GM21390 (cell line): ENCODE measurements around the gene EMC8.
A peak's percentile ranks its signal among the peaks of the same experiment; 100 is the strongest.
"Not testable (repeated sequence)": the region's sequence is repeated elsewhere in the genome, so short reads cannot be mapped to it uniquely, and the experiment has no call there.

Source experiments
- ATAC-seq: cut with Tn5 transposase; IDR thresholded peaks from one replicate; pipeline ENCODE4 v1.9.1; 2021; ENCODE audit not compliant: unreplicated experiment

The EMC8 gene

GRCh38 chr16:85835227-85835751 is 35.9 kb upstream of the EMC8 start:
- ATAC-seq, result no peak

GRCh38 chr16:85834741-85835140 is 35.4 kb upstream of the EMC8 start:
- no peak for ATAC-seq

- no peak for ATAC-seq
Measured at GRCh38 chr16:85833219-85833920, 34.0 kb upstream of the EMC8 start.

- no peak for ATAC-seq
Measured at GRCh38 chr16:85832570-85833218, 33.4 kb upstream of the EMC8 start.

DNA sequence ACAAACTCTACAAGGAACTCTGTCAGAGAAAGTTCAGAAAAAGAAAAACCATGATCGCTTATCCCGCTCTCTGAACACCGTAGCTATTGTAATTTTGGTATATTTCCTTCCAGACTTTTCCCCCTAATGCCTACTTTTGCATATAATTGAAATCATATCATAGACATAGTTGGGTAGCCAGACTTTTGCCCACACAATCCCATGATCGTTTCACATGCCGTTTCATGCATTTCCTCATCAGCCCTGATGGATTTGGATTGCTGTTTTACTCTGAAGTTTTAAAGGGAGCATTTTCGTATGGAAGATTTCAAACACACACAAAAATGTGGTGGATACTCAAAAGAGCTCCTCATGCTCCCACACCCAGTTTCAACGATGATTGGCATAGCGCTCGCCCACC is 31.5 kb upstream of the EMC8 start:
- no peak for ATAC-seq

GRCh38 chr16:85829751-85830445 is 30.6 kb upstream of the EMC8 start:
- ATAC-seq, result no peak

DNA sequence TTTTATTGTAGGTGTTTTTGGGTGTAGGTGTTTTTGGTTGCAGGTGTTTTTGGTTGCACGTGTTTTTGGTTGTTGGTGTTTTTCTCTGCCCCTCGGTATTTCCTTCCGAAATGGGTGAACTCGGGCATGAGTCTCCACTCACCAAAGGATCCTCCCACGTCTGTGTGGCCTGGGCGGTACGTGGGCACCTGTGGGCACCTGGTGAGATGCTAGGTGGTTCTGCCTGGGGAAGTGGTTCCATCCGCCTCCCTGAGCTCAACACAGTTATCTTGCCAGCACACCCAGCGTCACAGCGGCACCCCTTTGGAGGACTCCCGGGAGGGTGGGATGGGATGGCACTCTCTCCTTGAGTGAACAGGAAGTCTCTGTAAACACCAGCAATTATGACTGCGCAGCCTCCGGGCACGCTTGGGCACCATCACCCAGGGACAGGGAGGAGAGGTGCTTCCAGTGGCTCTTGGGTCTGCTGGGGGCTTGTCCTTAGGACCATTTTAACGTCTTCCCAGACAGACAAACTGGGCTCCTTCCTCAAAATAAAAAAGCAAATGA is 29.9 kb upstream of the EMC8 start:
- ATAC-seq, result no peak

DNA sequence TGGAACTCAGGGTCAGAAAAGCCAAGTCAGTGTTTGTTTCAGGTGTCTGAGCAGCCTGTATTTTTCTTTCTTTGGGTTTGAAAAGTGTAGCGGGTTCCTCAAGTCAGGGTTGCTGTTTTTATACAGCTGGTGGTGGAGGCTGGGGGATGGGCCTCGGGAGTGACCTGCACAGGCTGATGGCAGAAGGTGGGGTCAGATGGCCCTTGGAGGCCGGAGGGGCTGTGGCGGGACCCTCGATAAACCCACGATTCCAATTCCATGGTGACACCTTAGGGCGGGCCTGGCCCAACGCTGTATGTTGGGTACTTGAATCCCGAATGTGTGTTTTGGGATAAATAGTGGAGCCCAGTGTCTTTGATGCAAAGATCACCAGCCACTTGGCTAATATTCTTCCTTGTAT is 28.8 kb upstream of the EMC8 start:
- no peak for ATAC-seq

DNA sequence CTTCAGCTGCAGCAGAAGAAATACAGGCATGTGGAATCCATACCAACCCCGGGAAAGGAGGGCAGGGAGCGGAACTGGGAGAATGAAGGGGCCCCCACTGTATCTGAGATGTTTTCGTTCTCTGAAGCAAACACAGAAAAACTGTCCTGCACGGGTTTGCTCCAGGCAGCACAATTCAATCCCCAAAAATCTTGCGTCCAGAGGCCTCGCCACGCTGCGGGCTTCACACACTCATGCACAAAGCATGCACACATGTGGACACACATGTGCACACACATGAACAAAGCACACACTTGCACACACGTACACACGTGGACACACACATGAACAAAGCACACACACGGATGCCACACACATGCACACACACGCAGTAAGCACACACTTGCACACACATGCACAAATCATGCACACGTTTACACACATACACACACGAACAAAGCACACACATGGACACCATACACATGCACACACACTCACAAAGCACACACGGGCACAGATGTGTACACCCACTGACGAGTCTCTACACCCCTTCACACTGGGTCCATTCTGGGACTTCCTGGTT is 27.4 kb upstream of the EMC8 start:
- ATAC-seq, result no peak

GRCh38 chr16:85825326-85825725 is 26.0 kb upstream of the EMC8 start:
- no peak for ATAC-seq

DNA sequence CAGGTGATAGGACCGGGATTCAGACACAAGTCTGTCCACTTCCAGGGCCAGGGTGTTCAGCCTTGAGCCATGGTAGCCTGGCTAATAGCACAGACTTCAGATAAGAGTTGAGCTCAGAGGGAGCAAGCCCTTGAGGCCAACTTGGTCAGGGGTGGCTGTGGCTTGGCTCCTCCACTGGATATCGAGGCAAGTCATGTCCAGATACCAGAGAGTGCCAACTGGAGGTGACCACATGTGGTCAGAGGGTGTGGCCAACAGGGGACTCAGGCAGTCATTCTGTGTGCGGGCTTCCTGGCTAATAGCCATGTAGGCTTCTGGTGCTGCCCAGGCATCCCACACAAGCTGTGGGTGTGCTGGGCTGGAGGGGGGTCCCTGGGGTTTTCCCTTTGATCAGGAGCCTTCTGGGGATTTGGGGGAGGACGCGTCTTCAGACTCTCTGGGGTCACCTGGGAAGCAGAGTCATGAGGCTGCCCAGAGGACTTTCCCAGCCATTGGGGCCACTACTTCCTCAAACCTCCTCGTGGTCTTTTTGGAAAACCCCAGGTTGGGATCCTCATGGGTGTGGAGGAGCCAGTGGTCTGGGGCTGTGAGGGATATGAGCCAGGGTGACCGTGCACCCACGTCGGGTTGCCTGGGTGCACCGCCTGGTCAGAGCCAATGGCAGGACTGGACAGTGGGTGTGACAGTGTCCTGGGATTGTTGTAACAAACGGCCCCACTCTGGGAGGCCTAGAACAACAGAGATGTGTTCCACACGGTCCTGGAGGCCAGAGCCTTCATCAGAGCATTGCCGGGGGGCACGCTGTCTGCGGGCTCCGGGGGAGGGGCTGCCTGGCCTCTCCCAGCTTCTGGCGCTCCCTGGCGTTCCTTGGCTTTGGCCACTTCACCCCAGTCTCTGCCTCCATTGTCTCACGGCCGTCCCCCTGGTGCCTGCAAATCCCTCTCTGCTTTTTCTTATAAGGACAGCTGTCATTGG is 25.1 kb upstream of the EMC8 start:
- no peak for ATAC-seq

- no peak for ATAC-seq
Measured at GRCh38 chr16:85823328-85823920, 24.1 kb upstream of the EMC8 start.

DNA sequence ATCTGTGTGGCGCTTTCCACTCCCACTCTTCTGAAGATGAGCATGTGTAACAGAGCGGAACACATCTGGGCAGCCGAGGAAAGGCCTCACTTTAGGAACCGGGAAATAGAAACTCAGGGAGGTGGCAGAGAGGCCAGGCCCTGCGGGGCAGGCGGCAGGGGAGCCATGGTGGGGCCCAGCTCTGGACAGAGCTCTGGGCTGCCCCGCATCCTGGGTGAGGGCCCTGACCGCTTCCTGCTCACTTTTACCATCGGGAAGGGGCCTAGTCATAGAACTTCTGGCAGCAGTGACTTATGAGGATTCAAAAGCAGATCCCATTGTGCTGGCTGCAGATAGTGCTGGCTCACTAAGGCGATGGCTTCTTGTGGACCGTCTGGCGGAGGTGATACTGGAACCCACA is 22.8 kb upstream of the EMC8 start:
- ATAC-seq, result no peak

DNA sequence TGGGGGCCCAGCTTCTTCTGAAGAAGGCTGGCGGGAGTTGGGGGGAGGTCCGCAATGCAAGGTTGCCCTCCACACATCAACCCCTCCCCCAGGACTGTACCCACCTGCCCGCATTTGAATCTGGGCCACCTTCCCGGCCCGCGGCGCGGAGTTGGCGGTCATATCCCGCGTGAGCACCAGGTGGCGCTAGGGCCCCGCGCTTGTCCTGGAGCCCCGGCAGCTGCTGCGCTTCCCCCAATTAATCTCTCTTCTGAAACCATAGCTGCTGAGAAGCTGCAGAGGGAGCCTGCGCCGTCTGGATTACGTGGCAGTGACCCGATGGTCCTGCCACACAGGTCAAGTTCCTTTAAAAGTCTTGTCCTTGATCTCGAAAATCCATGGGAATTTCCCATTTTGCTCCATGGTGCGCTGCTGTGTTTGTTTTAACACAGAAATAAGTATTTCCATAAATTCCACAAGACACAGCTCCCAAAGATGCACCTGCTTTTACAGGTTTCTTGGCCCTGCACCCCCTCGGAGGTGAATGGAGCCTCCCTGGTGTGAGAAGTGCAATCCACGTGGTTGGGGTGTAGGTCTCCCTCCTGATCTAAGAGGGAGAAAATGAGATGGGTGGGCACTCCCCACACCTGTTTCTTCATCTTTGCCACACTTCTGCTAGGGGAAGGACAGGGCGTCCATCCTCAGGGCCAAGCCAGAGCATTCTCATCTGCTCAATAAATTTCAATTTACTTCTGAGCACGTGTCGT is 22.2 kb upstream of the EMC8 start:
- peak; percentile 66 for ATAC-seq

- no peak for ATAC-seq
Measured at GRCh38 chr16:85820604-85821372, 21.4 kb upstream of the EMC8 start.

GRCh38 chr16:85819771-85820170 is 20.4 kb upstream of the EMC8 start:
- ATAC-seq, result no peak

DNA sequence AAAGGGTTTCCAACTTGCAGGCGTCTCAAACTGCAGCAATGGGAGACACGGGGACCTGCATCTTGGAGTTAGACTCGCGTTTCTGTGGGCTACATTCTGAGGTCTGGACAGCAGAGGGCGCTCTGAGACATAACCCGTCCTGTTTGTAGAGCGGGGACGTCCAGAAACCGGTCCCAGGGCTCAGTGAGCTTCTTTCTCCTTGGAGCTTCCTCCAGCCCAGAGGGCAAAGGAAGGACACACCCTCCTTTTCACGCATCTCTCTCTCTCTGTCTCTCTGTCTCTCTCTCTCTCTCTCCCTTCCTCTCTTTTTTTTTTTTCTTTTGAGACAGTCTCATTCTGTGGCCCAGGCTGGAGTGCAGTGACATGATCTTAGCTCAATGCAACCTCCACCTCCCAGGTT is 19.9 kb upstream of the EMC8 start:
- no peak for ATAC-seq

GRCh38 chr16:85817195-85817594 is 17.9 kb upstream of the EMC8 start:
- ATAC-seq, result not testable (repeated sequence)
